Frontal cortex (tissue), 4 donors: ENCODE results near the gene ATAD3A. TPM values are rescaled to one million over a fixed set of nuclear protein-coding genes. Genes with fewer than 3 reads are reported as not detected.

Experiments
- DNase-seq, 2 donors: peaks; one replicate each; pipeline ENCODE4 v3.0.0; 2012; ENCODE audit warnings: low spot score in 2 of 2
- FAIRE-seq: peaks from 2 replicates; lab custom pipeline; 2012; peaks lifted over from hg19 to GRCh38; lab: Jason Lieb, UNC
- total RNA-seq: library from RNA; depleted of rRNA; stranded (reverse); fragments of >200 nt; gene quantifications from one replicate; pipeline ENCODE4 v1.2.3, GENCODE V29; 2014
- donor health status: control.
- donor health status: control.
- donor health status: control.

ATAD3A gene
- total RNA-seq, 1 donor from 2014 or later = 9.0 TPM

DNA sequence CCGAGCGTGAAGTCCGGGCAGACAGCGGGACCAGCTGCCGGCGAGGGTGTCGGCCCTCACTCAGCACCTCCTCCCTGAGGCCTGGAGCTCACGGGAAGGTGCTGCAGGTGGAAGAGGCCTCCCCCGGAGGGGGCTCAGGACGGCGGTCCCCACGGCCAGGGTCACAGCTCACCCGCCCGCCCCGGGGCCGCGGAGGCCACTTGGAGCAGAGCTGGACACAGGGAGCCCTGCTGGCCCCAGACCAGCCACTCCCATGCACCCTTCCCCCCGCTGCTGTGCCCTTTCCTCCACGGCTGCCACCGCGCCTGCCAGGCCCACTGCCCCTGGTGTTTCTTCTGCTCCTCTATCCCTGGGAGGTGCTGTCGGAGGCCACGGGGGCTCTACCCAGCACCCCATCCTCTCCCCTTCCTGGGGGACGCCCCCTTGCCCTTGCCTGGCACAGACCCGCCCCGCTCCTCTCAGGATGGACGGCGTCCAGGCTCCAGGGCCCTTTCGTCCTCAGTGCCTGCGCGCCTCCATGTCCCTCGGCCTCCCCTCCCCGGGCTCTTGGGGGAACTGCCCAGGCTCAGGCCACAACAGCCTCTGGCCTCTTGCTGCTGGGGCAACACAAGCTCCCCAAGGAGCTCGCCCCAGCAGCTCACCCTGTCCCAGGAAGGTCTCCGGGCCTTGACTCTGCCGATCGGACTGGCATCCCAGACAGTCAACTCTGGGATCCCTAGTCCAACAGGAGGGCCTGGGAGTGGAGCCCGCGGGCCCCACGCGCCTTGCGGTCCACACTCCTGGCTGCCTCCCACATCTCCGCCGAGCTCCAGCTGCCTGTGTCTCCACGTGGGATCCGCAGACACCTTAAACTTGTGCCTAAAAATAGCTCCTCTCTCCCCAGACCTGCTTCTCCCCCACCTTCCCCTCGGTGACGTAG, 24.3 kb downstream of the ATAD3A start:
- DNase-seq (peak in 1 of 2 donors; percentile 56), FAIRE-seq (no peak)

DNA sequence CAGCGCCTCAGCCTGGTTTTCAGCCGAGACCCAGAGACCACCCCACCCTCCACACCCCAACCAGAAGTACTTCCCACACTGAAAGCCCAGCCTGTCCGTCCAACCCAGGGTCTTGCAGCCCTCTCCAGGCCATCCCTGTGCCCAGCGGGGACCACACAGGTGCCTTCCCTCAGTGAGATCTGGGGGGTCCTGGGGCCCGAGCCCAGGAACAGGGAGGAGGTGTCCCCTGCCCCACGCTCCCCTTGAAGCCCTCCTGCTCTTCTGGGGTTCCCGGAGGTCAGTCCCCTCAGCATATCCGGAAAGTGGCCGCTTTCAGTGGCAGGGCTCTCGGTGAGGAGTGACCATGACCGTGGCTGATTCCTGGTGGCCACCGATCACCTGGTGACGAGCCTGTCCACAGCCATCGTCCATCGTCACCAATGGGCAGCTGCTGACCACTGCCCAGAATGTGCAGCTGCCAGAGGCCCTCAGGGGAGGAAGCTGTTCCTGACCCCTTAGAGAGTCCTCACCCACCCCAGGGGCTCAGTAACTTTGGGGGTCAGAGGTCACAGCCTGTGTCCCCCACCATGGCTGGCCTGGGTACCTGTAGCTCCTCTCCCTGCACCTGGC, 25.1 kb downstream of the ATAD3A start:
- no peak for FAIRE-seq
- no peak for DNase-seq

- FAIRE-seq (no peak), DNase-seq (no peak)
Observed at GRCh38 chr1:1537626-1538250, 25.8 kb downstream of the ATAD3A start.

DNA sequence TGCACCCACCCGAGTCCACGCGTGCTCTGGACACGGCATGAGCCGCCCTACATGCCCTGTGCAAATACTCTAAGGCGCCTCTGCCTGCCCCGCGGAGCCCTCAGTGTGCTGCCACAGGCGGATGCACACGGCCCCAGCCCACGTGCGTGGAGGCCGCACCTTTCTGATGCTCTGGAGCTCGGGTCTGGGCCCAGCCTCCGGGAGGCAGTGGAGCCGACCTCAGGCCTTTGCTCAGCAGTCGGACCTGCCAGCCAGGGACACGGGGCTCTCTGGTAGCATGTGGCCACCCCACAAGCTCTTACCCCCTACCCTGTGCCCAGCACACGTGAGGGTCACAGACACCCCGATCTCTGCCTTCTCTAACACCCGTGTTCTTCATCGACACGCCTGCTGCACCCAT, 26.4 kb downstream of the ATAD3A start:
- DNase-seq (no peak), FAIRE-seq (no peak)

GRCh38 chr1:1538989-1539309, 27.0 kb downstream of the ATAD3A start:
- DNase-seq (no peak), FAIRE-seq (no peak)

DNA sequence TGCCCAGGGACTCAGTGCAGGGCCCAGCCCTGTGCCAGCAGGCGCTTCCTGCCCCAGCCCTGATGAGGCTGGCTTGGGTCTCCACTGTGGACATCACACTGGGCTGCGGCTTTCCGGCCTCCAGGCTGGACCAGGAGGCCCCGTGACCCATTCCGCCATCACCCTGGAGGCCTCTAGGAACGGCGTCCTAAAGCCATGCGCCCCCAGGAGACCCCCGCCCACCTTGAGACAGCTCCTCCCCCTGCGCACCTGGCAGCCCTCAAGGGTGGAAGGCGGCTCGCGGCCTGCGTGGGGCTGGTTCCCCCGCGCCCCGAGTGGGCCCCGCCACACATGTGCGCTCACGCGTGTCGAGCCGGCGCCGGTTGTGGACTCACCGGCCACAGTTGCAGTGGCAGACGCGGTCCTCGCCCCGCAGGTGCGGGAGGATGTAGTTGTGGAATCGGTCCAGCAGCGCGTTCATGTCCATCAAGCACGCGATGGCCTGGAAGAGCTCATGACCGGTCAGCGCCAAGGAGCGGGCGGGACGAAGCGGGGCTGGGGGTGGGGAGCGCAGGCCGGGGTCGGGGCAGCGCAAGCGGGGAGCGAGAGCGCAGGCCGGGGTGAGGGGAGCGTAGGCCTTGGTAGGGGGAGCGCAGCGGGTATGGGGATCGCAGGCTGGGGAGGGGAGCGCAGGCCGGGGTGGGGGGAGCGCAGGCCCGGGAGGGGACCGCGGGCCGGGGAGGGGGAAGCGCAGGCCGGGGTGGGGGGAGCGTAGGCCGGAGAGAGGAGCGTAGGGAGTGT, 27.5 kb downstream of the ATAD3A start:
- FAIRE-seq = no peak
- peak; percentile 63 to 66 for DNase-seq

DNA sequence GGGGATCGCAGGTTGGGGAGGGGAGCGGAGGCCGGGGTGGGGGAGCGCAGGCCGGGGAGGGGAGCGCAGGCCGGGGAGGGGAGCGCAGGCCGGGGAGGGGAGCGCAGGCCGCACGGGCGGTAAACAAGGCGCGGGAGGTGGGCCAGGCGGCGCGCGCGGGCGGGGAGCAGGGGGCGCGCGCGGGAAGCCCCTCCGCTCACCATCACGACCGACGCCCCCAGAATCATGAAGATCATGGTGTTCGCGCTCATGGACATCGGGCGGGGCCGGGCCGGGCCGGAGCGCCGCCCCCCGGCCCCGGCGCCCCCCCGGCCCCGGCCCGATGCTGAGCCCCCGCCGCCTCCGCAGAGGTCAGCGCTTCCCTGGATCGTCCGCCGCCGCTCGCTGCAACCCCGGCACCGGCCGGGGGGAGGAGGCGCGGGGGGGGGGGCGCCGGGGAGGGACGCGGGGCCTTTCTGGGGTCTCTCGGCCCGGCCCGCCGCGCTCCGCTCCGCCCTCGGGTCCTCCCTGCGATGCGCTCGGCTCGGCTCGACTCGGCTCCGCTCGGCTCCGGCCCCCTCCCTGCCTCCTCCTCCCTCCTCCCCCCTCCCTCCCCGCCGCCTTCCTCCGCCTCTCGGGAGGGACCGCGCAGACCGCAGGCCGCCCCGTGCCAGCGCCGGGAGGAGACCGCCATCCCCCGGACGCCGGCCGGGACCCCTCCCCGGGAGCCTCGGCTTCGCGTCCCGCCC, 28.3 kb downstream of the ATAD3A start, which contains the start of gene TMEM240:
Gene TMEM240, minus strand, starts transcription at position 535 of the 728 bp plus-strand sequence. Its CDS starts 278 bp downstream, at position 257.
- DNase-seq (peak; percentile 87 to 91), FAIRE-seq (no peak)

DNA sequence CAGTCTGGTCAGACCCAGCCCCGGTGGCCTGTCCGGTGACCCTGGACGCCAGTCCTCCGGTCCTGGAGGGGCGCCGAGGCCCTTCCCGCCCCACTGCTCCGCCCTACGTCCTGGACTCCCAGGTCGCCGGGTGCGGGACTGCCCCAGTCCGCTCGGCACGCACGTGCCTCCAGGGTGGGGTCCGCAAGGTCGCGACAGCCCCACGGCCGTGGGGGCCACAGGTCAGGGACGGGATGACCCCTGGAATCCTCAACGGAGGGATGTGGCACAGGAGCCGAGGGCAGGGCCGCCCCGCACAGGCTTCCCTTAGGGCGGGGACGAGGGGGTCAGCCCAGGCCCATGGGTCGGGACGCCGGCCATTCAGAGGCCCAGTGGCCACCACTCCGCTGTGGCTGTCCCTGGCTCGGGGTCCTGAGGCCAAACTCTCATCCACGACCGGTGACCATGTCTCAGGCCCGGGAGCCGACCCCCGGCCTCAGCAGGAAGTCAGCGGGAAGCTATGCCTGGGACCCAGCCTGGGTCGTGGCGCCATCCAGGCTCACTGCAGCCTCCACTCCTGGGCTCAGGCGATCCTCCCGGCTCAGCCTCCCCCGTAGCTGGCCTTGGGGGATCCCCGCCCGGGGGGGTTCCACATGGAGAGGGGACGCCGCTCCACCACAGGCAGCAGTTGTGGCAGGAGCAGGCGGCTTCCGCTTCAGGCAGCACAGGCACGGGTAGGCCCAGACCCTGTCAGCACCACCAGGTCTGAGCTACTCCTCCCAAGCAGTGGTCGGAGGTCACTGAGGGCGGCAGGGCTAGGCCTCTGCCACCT, 29.1 kb downstream of the ATAD3A start:
- FAIRE-seq (no peak), DNase-seq (peak in 1 of 2 donors; percentile 46)

DNA sequence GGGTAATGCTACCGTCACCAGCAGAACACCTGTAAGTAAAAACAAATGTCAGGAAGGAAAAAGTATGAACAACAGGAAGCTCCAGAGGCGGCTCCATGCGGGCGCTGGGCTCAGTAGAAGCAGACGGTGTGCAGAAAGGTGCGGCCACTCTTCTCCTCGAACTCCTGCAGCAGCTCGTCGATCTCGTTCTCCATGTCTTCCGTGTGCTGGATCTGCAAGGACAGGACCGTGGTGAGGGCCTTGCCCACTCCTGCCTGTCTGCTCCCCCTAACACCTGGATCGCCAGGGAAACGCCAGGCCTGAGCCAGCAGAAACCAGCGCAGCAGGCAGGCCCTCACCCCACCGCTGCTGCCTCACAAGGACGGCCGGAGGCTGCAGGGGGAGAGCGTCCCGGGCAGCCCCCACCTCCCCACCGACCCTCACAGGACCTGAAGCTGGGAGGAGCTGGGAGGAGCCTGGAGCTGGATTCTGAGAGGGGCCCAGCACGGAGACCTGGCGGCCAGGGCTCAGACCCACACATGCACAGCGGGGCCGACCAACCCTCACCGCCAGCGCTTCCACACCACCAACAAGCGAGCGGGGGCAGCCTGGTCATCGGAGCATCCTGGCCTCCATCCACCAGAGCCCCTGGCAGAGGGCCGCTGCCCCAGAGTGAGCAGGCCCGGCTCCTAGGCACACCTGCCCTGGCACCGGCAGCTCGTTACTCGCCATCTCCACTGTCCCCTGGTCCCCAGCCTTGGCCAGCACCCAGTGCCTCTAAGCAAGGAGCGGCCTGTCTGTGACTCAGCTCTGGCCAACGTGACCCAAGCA, 30.2 kb downstream of the ATAD3A start:
- no peak for DNase-seq
- no peak for FAIRE-seq

DNA sequence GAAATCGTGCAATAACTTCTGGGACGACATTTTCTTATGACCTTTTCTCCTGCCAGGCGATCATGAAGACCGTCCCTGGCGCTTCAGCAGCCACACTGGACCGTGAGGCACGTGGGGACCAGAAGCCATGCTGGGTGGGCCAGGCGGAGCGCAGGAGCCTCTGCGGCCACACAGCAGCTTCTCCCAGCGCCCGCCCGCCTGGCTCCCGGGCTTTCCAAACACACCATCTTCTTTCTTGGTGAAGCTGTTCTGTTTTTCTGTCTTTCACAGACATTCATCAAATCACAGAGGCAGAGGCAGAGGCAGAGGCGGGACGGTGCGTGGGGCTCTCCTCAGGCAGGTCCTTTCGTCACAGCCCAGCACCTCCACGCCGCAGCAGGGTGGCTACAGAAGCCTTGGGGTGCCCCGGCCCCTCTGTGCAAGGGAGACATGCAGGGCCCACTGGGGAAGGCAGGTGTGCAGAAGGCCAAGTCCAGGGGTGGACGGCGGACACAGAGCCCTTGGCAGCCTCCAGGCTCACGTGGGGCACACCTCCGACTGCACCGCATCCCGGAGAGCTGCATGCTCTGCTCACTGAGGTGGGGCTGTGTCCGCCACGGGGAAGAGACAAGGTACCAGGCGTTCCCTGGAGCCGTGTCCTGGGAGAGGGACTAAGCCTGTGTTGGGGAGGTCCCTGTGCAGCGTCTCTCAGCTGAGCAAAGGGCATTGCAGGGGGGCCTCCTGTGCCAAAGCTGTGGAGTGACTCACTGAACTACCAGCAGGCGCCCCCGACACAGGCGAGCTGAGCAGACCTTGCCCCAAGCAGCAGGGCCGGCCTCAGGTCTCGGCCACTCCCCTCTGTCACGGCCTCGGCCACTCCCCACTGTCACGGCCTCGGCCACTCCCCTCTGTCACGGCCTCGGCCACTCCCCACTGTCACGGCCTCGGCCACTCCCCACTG, 31.1 kb downstream of the ATAD3A start:
- FAIRE-seq (no peak), DNase-seq (no peak)

GRCh38 chr1:1543706-1544099, 31.7 kb downstream of the ATAD3A start:
- FAIRE-seq (no peak), DNase-seq (no peak)

GRCh38 chr1:1544544-1544943, 32.6 kb downstream of the ATAD3A start:
- FAIRE-seq = no peak
- no peak for DNase-seq

- FAIRE-seq (no peak), DNase-seq (no peak)
Observed at GRCh38 chr1:1545946-1546737, 34.2 kb downstream of the ATAD3A start.

- FAIRE-seq (no peak), DNase-seq (no peak)
Observed at GRCh38 chr1:1547011-1547410, 35.0 kb downstream of the ATAD3A start.

DNA sequence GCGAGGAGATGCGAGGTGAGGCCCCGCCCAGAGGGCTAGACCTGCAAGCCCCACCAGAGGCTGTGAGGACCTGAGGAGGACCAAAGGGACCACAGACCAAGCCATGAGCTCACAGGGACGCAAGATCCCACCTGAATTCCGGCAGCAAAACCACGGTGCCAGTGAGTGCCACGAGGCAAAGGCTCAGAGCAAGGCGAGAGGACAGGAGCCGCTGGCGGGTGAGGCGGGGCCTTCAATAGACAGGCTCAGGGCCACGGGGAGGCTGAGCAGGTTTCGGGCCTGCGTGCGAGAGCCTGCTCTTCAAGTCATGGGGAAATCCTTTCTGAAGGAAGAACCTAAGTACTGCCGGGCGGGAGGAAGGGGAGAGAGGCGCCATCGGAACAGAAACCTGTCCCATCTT, 35.5 kb downstream of the ATAD3A start:
- DNase-seq (no peak), FAIRE-seq (no peak)

GRCh38 chr1:1548591-1548990, 36.6 kb downstream of the ATAD3A start:
- DNase-seq = no peak
- no peak for FAIRE-seq
